HCT116 (cell line): ENCODE results near the gene PSRC1. TPM values are rescaled to one million over a fixed set of nuclear protein-coding genes. Genes with fewer than 3 reads are reported as not detected.

Source experiments
- ATAC-seq: fragments of 200-7000 bp; cut with Tn5 transposase; 2 replicates; pipeline ENCODE4 v1.9.1; 2020; ENCODE audit warnings: mild to moderate bottlenecking, moderate library complexity
- BruUV-seq: library from RNA; stranded (reverse); fragments of 400-500 nt; replicated peaks from 2 replicates; lab custom pipeline; 2021; lab: Mats Ljungman, UMichigan
- CTCF ChIA-PET: fragments of 300-600 bp; sonication (Branson Sonifier 250); formaldehyde crosslinking; loops from one replicate; lab custom pipeline; 2021; ENCODE audit warnings: antibody characterized with exemption; lab: Charles Lee
- POLR2A ChIA-PET: fragments of 300-600, 350-600 bp; sonication (Branson Sonifier 250); formaldehyde crosslinking; loops from one replicate; lab custom pipeline; 2021; ENCODE audit warnings: antibody characterized with exemption; lab: Charles Lee
- RAD21 ChIA-PET, 2 experiments: fragments of 300-600 bp; sonication (Branson Sonifier 250); formaldehyde crosslinking; loops; one replicate each; lab custom pipeline; 2023; ENCODE audit warnings: low total read pairs in 2 of 2; ENCODE audit not compliant: uncharacterized antibody in 2 of 2, unreplicated experiment in 2 of 2, low non-redundant PET in 1 of 2; lab: Charles Lee
- DNase-seq: peaks from one replicate; pipeline ENCODE4 v3.0.0-alpha.2; 2010; ENCODE audit warnings: low read depth, low spot score
- H2AFZ ChIP-seq: fragments of 200-600 bp; shearing (Covaris generic), sonication (generic); 2 replicates; pipeline ENCODE4 v1.6.1; 2017; ENCODE audit warnings: low read depth, mixed run types, mixed read lengths, antibody characterized with exemption, low read length; ENCODE audit not compliant: poor library complexity, severe bottlenecking
- H3K27ac ChIP-seq: 2 replicates; pipeline ENCODE4 v1.5.1; 2012; ENCODE audit warnings: low read depth, low read length
- H3K27me3 ChIP-seq: fragments of 200-600 bp; sonication (generic); 2 replicates; pipeline ENCODE4 v1.6.1; 2016; ENCODE audit warnings: mixed run types, low read length, mixed read lengths; ENCODE audit not compliant: insufficient read depth
- H3K36me3 ChIP-seq, 2 experiments: fragments of 200-500 bp in 1 of 2; fragments of 200-600 bp in 1 of 2; sonication (Bioruptor generic) in 1 of 2; sonication (generic) in 1 of 2; 2 replicates each; pipeline versions ENCODE4 v1.5.1 to v1.6.1; 2014 to 2016; ENCODE audit warnings: low read length in 2 of 2, inconsistent platforms in 1 of 2, mixed read lengths in 1 of 2, mixed run types in 1 of 2; ENCODE audit not compliant: insufficient read depth in 2 of 2, control insufficient read depth in 1 of 2
- H3K4me1 ChIP-seq, 2 experiments: fragments of 200-600 bp in 1 of 2; sonication (generic) in 1 of 2; 2 replicates each; pipeline versions ENCODE4 v1.5.1 to v1.6.1; 2012 to 2017; ENCODE audit warnings: low read length in 2 of 2, inconsistent platforms in 1 of 2, mild to moderate bottlenecking in 1 of 2, mixed read lengths in 1 of 2, mixed run types in 1 of 2, moderate library complexity in 1 of 2; ENCODE audit not compliant: insufficient read depth in 2 of 2, control insufficient read depth in 1 of 2
- H3K4me2 ChIP-seq: fragments of 200-600 bp; sonication (generic); 2 replicates; pipeline ENCODE4 v1.6.1; 2017; ENCODE audit warnings: mixed run types, low read length, mixed read lengths
- H3K4me3 ChIP-seq, 2 experiments: fragments of 200-600 bp in 1 of 2; sonication (generic) in 1 of 2; replicated peaks in 1 of 2; 2 replicates each; pipeline ENCODE4 v1.5.1; 2011 to 2016; ENCODE audit warnings: low read length in 2 of 2, control low read depth in 1 of 2, low read depth in 1 of 2, mild to moderate bottlenecking in 1 of 2, mixed read lengths in 1 of 2, mixed run types in 1 of 2
- H3K79me2 ChIP-seq: fragments of 200-600 bp; sonication (generic); 2 replicates; pipeline ENCODE4 v1.6.1; 2017; ENCODE audit warnings: mild to moderate bottlenecking, mixed run types, low read length, moderate library complexity, mixed read lengths; ENCODE audit not compliant: insufficient read depth
- H3K9ac ChIP-seq: fragments of 200-600 bp; sonication (generic); 2 replicates; pipeline ENCODE4 v1.6.1; 2016; ENCODE audit warnings: low read length, mixed read lengths
- H3K9me2 ChIP-seq: fragments of 200-600 bp; sonication (generic), shearing (Covaris generic); 2 replicates; pipeline ENCODE4 v1.6.1; 2017; ENCODE audit warnings: mixed run types, mild to moderate bottlenecking, moderate library complexity; ENCODE audit not compliant: insufficient read depth
- H3K9me3 ChIP-seq, 2 experiments: fragments of 200-500 bp in 1 of 2; fragments of 200-600 bp in 1 of 2; sonication (Bioruptor generic) in 1 of 2; sonication (generic) in 1 of 2; 2 replicates each; pipeline ENCODE4 v1.6.1; 2014 to 2017; ENCODE audit warnings: low read length in 2 of 2, mixed read lengths in 2 of 2, inconsistent platforms in 1 of 2, low read depth in 1 of 2, mild to moderate bottlenecking in 1 of 2, mixed run types in 1 of 2, moderate library complexity in 1 of 2; ENCODE audit not compliant: control insufficient read depth in 1 of 2, insufficient read depth in 1 of 2
- H4K20me1 ChIP-seq: fragments of 200-600 bp; sonication (generic), shearing (Covaris generic); 2 replicates; pipeline ENCODE4 v1.6.1; 2017; ENCODE audit warnings: mixed run types, mild to moderate bottlenecking, moderate library complexity; ENCODE audit not compliant: insufficient read depth
- ATF3 ChIP-seq: IDR thresholded peaks from 2 replicates; pipeline ENCODE4 v1.6.1; 2012
- CBX3 ChIP-seq: IDR thresholded peaks from 2 replicates; pipeline ENCODE4 v1.6.1; 2012; ENCODE audit warnings: low read depth
- CEBPB ChIP-seq: IDR thresholded peaks from 2 replicates; pipeline ENCODE4 v1.6.1; 2012; ENCODE audit warnings: low read depth
- EGR1 ChIP-seq: IDR thresholded peaks from 2 replicates; pipeline ENCODE4 v1.6.1; 2012; ENCODE audit warnings: low read depth
- POLR2A ChIP-seq: IDR thresholded peaks from 2 replicates; pipeline ENCODE4 v1.7.0; 2011; ENCODE audit warnings: borderline replicate concordance; ENCODE audit not compliant: insufficient read depth, insufficient read length; ENCODE audit errors: extremely low read depth
- POLR2AphosphoS5 ChIP-seq: IDR thresholded peaks from 2 replicates; pipeline ENCODE4 v1.6.1; 2011; ENCODE audit warnings: mild to moderate bottlenecking, low read depth, low read length, moderate library complexity
- RAD21 ChIP-seq: IDR thresholded peaks from 2 replicates; pipeline ENCODE4 v1.6.1; 2012; ENCODE audit warnings: low read depth, mild to moderate bottlenecking
- REST ChIP-seq: IDR thresholded peaks from 2 replicates; pipeline ENCODE4 v1.6.1; 2012; ENCODE audit warnings: low read depth
- SIN3A ChIP-seq: IDR thresholded peaks from 2 replicates; pipeline ENCODE4 v1.6.1; 2012; ENCODE audit warnings: low read depth
- SP1 ChIP-seq: IDR thresholded peaks from 2 replicates; pipeline ENCODE4 v1.6.1; 2012; ENCODE audit warnings: low read depth
- SRF ChIP-seq: IDR thresholded peaks from 2 replicates; pipeline ENCODE4 v1.6.1; 2012; ENCODE audit warnings: low read depth
- TCF7L2 ChIP-seq: IDR thresholded peaks from 2 replicates; pipeline ENCODE4 v1.7.0; 2011; ENCODE audit warnings: borderline replicate concordance, inconsistent platforms; ENCODE audit not compliant: insufficient read depth, insufficient read length; ENCODE audit errors: extremely low read depth
- YY1 ChIP-seq: IDR thresholded peaks from 2 replicates; pipeline ENCODE4 v1.6.1; 2011; ENCODE audit warnings: low read length, low read depth, moderate library complexity, mild to moderate bottlenecking; ENCODE audit not compliant: insufficient replicate concordance; ENCODE audit errors: extremely low read depth
- ZBTB33 ChIP-seq: IDR thresholded peaks from 2 replicates; pipeline ENCODE4 v1.6.1; 2011; ENCODE audit warnings: mild to moderate bottlenecking, low read length, moderate library complexity; ENCODE audit not compliant: insufficient replicate concordance; ENCODE audit errors: extremely low read depth
- ZFX ChIP-seq: fragments of 450-650 bp; IDR thresholded peaks from 2 replicates; pipeline ENCODE4 v1.6.1; 2017
- ZNF274 ChIP-seq: fragments of 200-500 bp; sonication (Bioruptor generic); IDR thresholded peaks from 2 replicates; pipeline ENCODE4 v1.6.1; 2014; ENCODE audit warnings: mild to moderate bottlenecking, low read depth, low read length, inconsistent platforms
- intact Hi-C: fragments of 100-400 bp; cut with micrococcal nuclease; formaldehyde crosslinking; loops from 2 replicates; pipeline ENCODE4 v1.10.0; 2022
- total RNA-seq: library from RNA; stranded (reverse); gene quantifications from one replicate; pipeline ENCODE4 v1.2.1, GENCODE V29; 2021; ENCODE audit not compliant: unreplicated experiment
- TF ChIP-seq, protein P1 (sequence below): IDR thresholded peaks from 2 replicates; pipeline ENCODE4 v1.6.1; 2012
- TF ChIP-seq, protein P2 (sequence below), 3 experiments: fragments of 200-600 bp in 1 of 3; sonication (generic) in 1 of 3; IDR thresholded peaks in 2 of 3; conservative IDR thresholded peaks in 1 of 3; 2 replicates each; pipeline ENCODE4 v1.5.1; 2012 to 2017; ENCODE audit warnings: low read depth in 2 of 3, low read length in 2 of 3, antibody characterized with exemption in 1 of 3, borderline replicate concordance in 1 of 3, control low read depth in 1 of 3, mild to moderate bottlenecking in 1 of 3, mixed read lengths in 1 of 3, mixed run types in 1 of 3, moderate library complexity in 1 of 3; ENCODE audit not compliant: insufficient read depth in 1 of 3

The PSRC1 gene
- total RNA-seq, 1 experiment from 2014 or later: 44.8 TPM

DNA sequence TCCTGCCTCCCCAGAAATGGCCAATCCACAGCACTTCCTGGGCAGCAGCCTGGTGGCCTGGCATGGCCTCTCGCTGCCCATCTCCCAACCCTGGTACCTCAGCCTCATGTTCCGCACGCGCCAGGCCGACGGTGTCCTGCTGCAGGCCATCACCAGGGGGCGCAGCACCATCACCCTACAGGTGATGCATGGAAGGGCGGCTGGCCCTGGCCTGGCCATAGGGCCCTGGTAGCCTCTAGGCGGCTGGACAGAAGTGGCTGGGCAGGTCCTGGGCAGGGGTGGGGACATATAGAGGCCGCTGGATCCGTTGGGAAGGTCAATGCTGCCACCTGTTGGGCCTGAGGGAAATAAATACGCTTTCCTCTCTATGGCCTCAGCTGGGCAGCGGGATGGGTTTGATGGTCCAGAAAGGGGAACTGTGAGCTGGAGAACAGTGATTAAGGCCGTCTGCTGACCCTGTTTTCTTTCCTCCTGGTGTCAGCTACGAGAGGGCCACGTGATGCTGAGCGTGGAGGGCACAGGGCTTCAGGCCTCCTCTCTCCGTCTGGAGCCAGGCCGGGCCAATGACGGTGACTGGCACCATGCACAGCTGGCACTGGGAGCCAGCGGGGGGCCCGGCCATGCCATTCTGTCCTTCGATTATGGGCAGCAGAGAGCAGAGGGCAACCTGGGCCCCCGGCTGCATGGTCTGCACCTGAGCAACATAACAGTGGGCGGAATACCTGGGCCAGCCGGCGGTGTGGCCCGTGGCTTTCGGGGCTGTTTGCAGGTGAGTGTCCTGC is 19.2 kb downstream of the PSRC1 start:
- Histone ChIP-seq H3K9me3 (no peaks in the 10 kb centered on the region), H3K9me2 (no peaks in the 10 kb centered on the region), H3K4me2 (no peak overlapping the region), H2AFZ (no peak overlapping the region), H3K27me3 (no peaks in the 10 kb centered on the region), H3K79me2 (no peaks in the 10 kb centered on the region), H3K9ac (no peak overlapping the region), H4K20me1 (no peaks in the 10 kb centered on the region), H3K4me1 (peaks cover 0 to 9% of the 10 kb centered on the region in 2 experiments; a peak in 2 of 4 replicates), H3K4me3 (no peak overlapping the region), H3K36me3 (peaks cover 0 to 4% of the 10 kb centered on the region in 2 experiments; a peak in 1 of 4 replicates), H3K27ac (peak overlapping the region; percentile 2; the same call in 1 of the 2 replicates)
- POLR2A ChIA-PET: interaction anchor here (0.6 kb wide), 1 partner anchor 301 kb away, joined by 3 read pairs; the partner anchor contains the start of gene CLCC1
- RAD21 ChIA-PET: no interaction called here
- ATAC-seq (peak; percentile 96), DNase-seq (peak; percentile 88)
- CTCF ChIA-PET: interaction anchor here (0.6 to 1.0 kb wide), 6 partner anchors 21 to 947 kb away, joined by 3 to 7 read pairs (median 3); a partner anchor contains a TSS
- BruUV-seq: no TSS peak
- intact Hi-C loops: loop anchor here (2.0 kb wide), 5 partner anchors 63 to 435 kb away; no protein-coding TSS in a partner anchor
- TF ChIP-seq POLR2AphosphoS5: peak; percentile 20; the same call in 1 of the 2 replicates
- no peak; the same call in 1 of the 2 replicates for TF ChIP-seq CBX3
- no peak for TF ChIP-seq SP1
- TF ChIP-seq RAD21: peak; percentile 96
- peak; percentile 20 for TF ChIP-seq TCF7L2
- TF ChIP-seq, protein P1, sequence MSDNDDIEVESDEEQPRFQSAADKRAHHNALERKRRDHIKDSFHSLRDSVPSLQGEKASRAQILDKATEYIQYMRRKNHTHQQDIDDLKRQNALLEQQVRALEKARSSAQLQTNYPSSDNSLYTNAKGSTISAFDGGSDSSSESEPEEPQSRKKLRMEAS: peak; percentile 88
- TF ChIP-seq SIN3A: no peak
- no peak for TF ChIP-seq SRF
- TF ChIP-seq ZNF274: no peak
- no peak for TF ChIP-seq ATF3
- no peak for TF ChIP-seq EGR1
- TF ChIP-seq YY1: peak; percentile 47
- no peak for TF ChIP-seq POLR2A
- TF ChIP-seq, protein P2, sequence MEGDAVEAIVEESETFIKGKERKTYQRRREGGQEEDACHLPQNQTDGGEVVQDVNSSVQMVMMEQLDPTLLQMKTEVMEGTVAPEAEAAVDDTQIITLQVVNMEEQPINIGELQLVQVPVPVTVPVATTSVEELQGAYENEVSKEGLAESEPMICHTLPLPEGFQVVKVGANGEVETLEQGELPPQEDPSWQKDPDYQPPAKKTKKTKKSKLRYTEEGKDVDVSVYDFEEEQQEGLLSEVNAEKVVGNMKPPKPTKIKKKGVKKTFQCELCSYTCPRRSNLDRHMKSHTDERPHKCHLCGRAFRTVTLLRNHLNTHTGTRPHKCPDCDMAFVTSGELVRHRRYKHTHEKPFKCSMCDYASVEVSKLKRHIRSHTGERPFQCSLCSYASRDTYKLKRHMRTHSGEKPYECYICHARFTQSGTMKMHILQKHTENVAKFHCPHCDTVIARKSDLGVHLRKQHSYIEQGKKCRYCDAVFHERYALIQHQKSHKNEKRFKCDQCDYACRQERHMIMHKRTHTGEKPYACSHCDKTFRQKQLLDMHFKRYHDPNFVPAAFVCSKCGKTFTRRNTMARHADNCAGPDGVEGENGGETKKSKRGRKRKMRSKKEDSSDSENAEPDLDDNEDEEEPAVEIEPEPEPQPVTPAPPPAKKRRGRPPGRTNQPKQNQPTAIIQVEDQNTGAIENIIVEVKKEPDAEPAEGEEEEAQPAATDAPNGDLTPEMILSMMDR (IDR thresholded peaks at IDR 0.05 in 2 of 3, conservative IDR thresholded peaks at IDR 0.05 in 1 of 3; ENCODE audit: borderline replicate concordance in 1 of 3, insufficient read depth in 1 of 3, low read depth in 2 of 3, low read length in 2 of 3): peak; percentile 99 to 100 (median 99)
- no peak for TF ChIP-seq ZFX
- peak; percentile 60 for TF ChIP-seq ZBTB33
- no peak for TF ChIP-seq CEBPB
- no peak for TF ChIP-seq REST
